HCT116 (cell line): Measurements from ENCODE around the gene SEC14L3. TPM values are rescaled to one million over a fixed set of nuclear protein-coding genes. Genes with fewer than 3 reads are reported as not detected.

Experiments used
- ATAC-seq: fragments of 200-7000 bp; cut with Tn5 transposase; 2 replicates; pipeline ENCODE4 v1.9.1; 2020; ENCODE audit warnings: mild to moderate bottlenecking, moderate library complexity
- BruUV-seq: library from RNA; stranded (reverse); fragments of 400-500 nt; replicated peaks from 2 replicates; lab custom pipeline; 2021; lab: Mats Ljungman, UMichigan
- CTCF ChIA-PET: fragments of 300-600 bp; sonication (Branson Sonifier 250); formaldehyde crosslinking; loops from one replicate; lab custom pipeline; 2021; ENCODE audit warnings: antibody characterized with exemption; lab: Charles Lee
- POLR2A ChIA-PET: fragments of 300-600, 350-600 bp; sonication (Branson Sonifier 250); formaldehyde crosslinking; loops from one replicate; lab custom pipeline; 2021; ENCODE audit warnings: antibody characterized with exemption; lab: Charles Lee
- RAD21 ChIA-PET, 2 experiments: fragments of 300-600 bp; sonication (Branson Sonifier 250); formaldehyde crosslinking; loops; one replicate each; lab custom pipeline; 2023; ENCODE audit warnings: low total read pairs in 2 of 2; ENCODE audit not compliant: uncharacterized antibody in 2 of 2, unreplicated experiment in 2 of 2, low non-redundant PET in 1 of 2; lab: Charles Lee
- DNase-seq: peaks from one replicate; pipeline ENCODE4 v3.0.0-alpha.2; 2010; ENCODE audit warnings: low read depth, low spot score
- H2AFZ ChIP-seq: fragments of 200-600 bp; shearing (Covaris generic), sonication (generic); 2 replicates; pipeline ENCODE4 v1.6.1; 2017; ENCODE audit warnings: low read depth, mixed run types, mixed read lengths, antibody characterized with exemption, low read length; ENCODE audit not compliant: poor library complexity, severe bottlenecking
- H3K27ac ChIP-seq: 2 replicates; pipeline ENCODE4 v1.5.1; 2012; ENCODE audit warnings: low read depth, low read length
- H3K27me3 ChIP-seq: fragments of 200-600 bp; sonication (generic); 2 replicates; pipeline ENCODE4 v1.6.1; 2016; ENCODE audit warnings: mixed run types, low read length, mixed read lengths; ENCODE audit not compliant: insufficient read depth
- H3K36me3 ChIP-seq, 2 experiments: fragments of 200-500 bp in 1 of 2; fragments of 200-600 bp in 1 of 2; sonication (Bioruptor generic) in 1 of 2; sonication (generic) in 1 of 2; 2 replicates each; pipeline versions ENCODE4 v1.5.1 to v1.6.1; 2014 to 2016; ENCODE audit warnings: low read length in 2 of 2, inconsistent platforms in 1 of 2, mixed read lengths in 1 of 2, mixed run types in 1 of 2; ENCODE audit not compliant: insufficient read depth in 2 of 2, control insufficient read depth in 1 of 2
- H3K4me1 ChIP-seq, 2 experiments: fragments of 200-600 bp in 1 of 2; sonication (generic) in 1 of 2; 2 replicates each; pipeline versions ENCODE4 v1.5.1 to v1.6.1; 2012 to 2017; ENCODE audit warnings: low read length in 2 of 2, inconsistent platforms in 1 of 2, mild to moderate bottlenecking in 1 of 2, mixed read lengths in 1 of 2, mixed run types in 1 of 2, moderate library complexity in 1 of 2; ENCODE audit not compliant: insufficient read depth in 2 of 2, control insufficient read depth in 1 of 2
- H3K4me2 ChIP-seq: fragments of 200-600 bp; sonication (generic); 2 replicates; pipeline ENCODE4 v1.6.1; 2017; ENCODE audit warnings: mixed run types, low read length, mixed read lengths
- H3K4me3 ChIP-seq, 2 experiments: fragments of 200-600 bp in 1 of 2; sonication (generic) in 1 of 2; replicated peaks in 1 of 2; 2 replicates each; pipeline ENCODE4 v1.5.1; 2011 to 2016; ENCODE audit warnings: low read length in 2 of 2, control low read depth in 1 of 2, low read depth in 1 of 2, mild to moderate bottlenecking in 1 of 2, mixed read lengths in 1 of 2, mixed run types in 1 of 2
- H3K79me2 ChIP-seq: fragments of 200-600 bp; sonication (generic); 2 replicates; pipeline ENCODE4 v1.6.1; 2017; ENCODE audit warnings: mild to moderate bottlenecking, mixed run types, low read length, moderate library complexity, mixed read lengths; ENCODE audit not compliant: insufficient read depth
- H3K9ac ChIP-seq: fragments of 200-600 bp; sonication (generic); 2 replicates; pipeline ENCODE4 v1.6.1; 2016; ENCODE audit warnings: low read length, mixed read lengths
- H3K9me2 ChIP-seq: fragments of 200-600 bp; sonication (generic), shearing (Covaris generic); 2 replicates; pipeline ENCODE4 v1.6.1; 2017; ENCODE audit warnings: mixed run types, mild to moderate bottlenecking, moderate library complexity; ENCODE audit not compliant: insufficient read depth
- H3K9me3 ChIP-seq, 2 experiments: fragments of 200-500 bp in 1 of 2; fragments of 200-600 bp in 1 of 2; sonication (Bioruptor generic) in 1 of 2; sonication (generic) in 1 of 2; 2 replicates each; pipeline ENCODE4 v1.6.1; 2014 to 2017; ENCODE audit warnings: low read length in 2 of 2, mixed read lengths in 2 of 2, inconsistent platforms in 1 of 2, low read depth in 1 of 2, mild to moderate bottlenecking in 1 of 2, mixed run types in 1 of 2, moderate library complexity in 1 of 2; ENCODE audit not compliant: control insufficient read depth in 1 of 2, insufficient read depth in 1 of 2
- H4K20me1 ChIP-seq: fragments of 200-600 bp; sonication (generic), shearing (Covaris generic); 2 replicates; pipeline ENCODE4 v1.6.1; 2017; ENCODE audit warnings: mixed run types, mild to moderate bottlenecking, moderate library complexity; ENCODE audit not compliant: insufficient read depth
- CBX3 ChIP-seq: IDR thresholded peaks from 2 replicates; pipeline ENCODE4 v1.6.1; 2012; ENCODE audit warnings: low read depth
- ELF1 ChIP-seq: IDR thresholded peaks from 2 replicates; pipeline ENCODE4 v1.6.1; 2012; ENCODE audit warnings: low read depth, borderline replicate concordance
- EZH2phosphoT487 ChIP-seq: fragments of 200-600 bp; IDR thresholded peaks from 2 replicates; pipeline ENCODE4 v1.6.1; 2018; ENCODE audit warnings: antibody characterized with exemption, borderline replicate concordance
- FOSL1 ChIP-seq: IDR thresholded peaks from 2 replicates; pipeline ENCODE4 v1.6.1; 2012; ENCODE audit warnings: low read depth
- JUND ChIP-seq: IDR thresholded peaks from 2 replicates; pipeline ENCODE4 v1.6.1; 2012
- SP1 ChIP-seq: IDR thresholded peaks from 2 replicates; pipeline ENCODE4 v1.6.1; 2012; ENCODE audit warnings: low read depth
- SRF ChIP-seq: IDR thresholded peaks from 2 replicates; pipeline ENCODE4 v1.6.1; 2012; ENCODE audit warnings: low read depth
- TCF7L2 ChIP-seq: IDR thresholded peaks from 2 replicates; pipeline ENCODE4 v1.7.0; 2011; ENCODE audit warnings: borderline replicate concordance, inconsistent platforms; ENCODE audit not compliant: insufficient read depth, insufficient read length; ENCODE audit errors: extremely low read depth
- ZFX ChIP-seq: fragments of 450-650 bp; IDR thresholded peaks from 2 replicates; pipeline ENCODE4 v1.6.1; 2017
- ZNF274 ChIP-seq: fragments of 200-500 bp; sonication (Bioruptor generic); IDR thresholded peaks from 2 replicates; pipeline ENCODE4 v1.6.1; 2014; ENCODE audit warnings: mild to moderate bottlenecking, low read depth, low read length, inconsistent platforms
- intact Hi-C: fragments of 100-400 bp; cut with micrococcal nuclease; formaldehyde crosslinking; loops from 2 replicates; pipeline ENCODE4 v1.10.0; 2022
- total RNA-seq: library from RNA; stranded (reverse); gene quantifications from one replicate; pipeline ENCODE4 v1.2.1, GENCODE V29; 2021; ENCODE audit not compliant: unreplicated experiment
- TF ChIP-seq, protein P1 (sequence below), 3 experiments: fragments of 200-600 bp in 1 of 3; sonication (generic) in 1 of 3; IDR thresholded peaks in 2 of 3; conservative IDR thresholded peaks in 1 of 3; 2 replicates each; pipeline ENCODE4 v1.5.1; 2012 to 2017; ENCODE audit warnings: low read depth in 2 of 3, low read length in 2 of 3, antibody characterized with exemption in 1 of 3, borderline replicate concordance in 1 of 3, control low read depth in 1 of 3, mild to moderate bottlenecking in 1 of 3, mixed read lengths in 1 of 3, mixed run types in 1 of 3, moderate library complexity in 1 of 3; ENCODE audit not compliant: insufficient read depth in 1 of 3
- TF ChIP-seq, protein P2 (sequence below): IDR thresholded peaks from 2 replicates; pipeline ENCODE4 v1.6.1; 2012; ENCODE audit warnings: low read depth

The SEC14L3 gene
- total RNA-seq, 1 experiment from 2014 or later, result not detected

GRCh38 chr22:30413001-30413400 lies 58.8 kb downstream of the SEC14L3 start:
- BruUV-seq, result no TSS peak
- H3K4me1 ChIP-seq, result peaks cover 6 to 39% of the 10 kb centered on the region in 2 experiments; a peak in 3 of 4 replicates

More at GRCh38 chr22:30413001-30413400, 58.8 kb downstream of the SEC14L3 start:
- TF ChIP-seq TCF7L2 (no peak), JUND (no peak), ZNF274 (no peak), SRF (no peak), FOSL1 (no peak), SP1 (no peak), ELF1 (no peak), ZFX (no peak), CBX3 (no peak), EZH2phosphoT487 (no peak)
- TF ChIP-seq, protein P1, sequence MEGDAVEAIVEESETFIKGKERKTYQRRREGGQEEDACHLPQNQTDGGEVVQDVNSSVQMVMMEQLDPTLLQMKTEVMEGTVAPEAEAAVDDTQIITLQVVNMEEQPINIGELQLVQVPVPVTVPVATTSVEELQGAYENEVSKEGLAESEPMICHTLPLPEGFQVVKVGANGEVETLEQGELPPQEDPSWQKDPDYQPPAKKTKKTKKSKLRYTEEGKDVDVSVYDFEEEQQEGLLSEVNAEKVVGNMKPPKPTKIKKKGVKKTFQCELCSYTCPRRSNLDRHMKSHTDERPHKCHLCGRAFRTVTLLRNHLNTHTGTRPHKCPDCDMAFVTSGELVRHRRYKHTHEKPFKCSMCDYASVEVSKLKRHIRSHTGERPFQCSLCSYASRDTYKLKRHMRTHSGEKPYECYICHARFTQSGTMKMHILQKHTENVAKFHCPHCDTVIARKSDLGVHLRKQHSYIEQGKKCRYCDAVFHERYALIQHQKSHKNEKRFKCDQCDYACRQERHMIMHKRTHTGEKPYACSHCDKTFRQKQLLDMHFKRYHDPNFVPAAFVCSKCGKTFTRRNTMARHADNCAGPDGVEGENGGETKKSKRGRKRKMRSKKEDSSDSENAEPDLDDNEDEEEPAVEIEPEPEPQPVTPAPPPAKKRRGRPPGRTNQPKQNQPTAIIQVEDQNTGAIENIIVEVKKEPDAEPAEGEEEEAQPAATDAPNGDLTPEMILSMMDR (IDR thresholded peaks at IDR 0.05 in 2 of 3, conservative IDR thresholded peaks at IDR 0.05 in 1 of 3; ENCODE audit: borderline replicate concordance in 1 of 3, insufficient read depth in 1 of 3, low read depth in 2 of 3, low read length in 2 of 3), result no peak
- TF ChIP-seq, protein P2, sequence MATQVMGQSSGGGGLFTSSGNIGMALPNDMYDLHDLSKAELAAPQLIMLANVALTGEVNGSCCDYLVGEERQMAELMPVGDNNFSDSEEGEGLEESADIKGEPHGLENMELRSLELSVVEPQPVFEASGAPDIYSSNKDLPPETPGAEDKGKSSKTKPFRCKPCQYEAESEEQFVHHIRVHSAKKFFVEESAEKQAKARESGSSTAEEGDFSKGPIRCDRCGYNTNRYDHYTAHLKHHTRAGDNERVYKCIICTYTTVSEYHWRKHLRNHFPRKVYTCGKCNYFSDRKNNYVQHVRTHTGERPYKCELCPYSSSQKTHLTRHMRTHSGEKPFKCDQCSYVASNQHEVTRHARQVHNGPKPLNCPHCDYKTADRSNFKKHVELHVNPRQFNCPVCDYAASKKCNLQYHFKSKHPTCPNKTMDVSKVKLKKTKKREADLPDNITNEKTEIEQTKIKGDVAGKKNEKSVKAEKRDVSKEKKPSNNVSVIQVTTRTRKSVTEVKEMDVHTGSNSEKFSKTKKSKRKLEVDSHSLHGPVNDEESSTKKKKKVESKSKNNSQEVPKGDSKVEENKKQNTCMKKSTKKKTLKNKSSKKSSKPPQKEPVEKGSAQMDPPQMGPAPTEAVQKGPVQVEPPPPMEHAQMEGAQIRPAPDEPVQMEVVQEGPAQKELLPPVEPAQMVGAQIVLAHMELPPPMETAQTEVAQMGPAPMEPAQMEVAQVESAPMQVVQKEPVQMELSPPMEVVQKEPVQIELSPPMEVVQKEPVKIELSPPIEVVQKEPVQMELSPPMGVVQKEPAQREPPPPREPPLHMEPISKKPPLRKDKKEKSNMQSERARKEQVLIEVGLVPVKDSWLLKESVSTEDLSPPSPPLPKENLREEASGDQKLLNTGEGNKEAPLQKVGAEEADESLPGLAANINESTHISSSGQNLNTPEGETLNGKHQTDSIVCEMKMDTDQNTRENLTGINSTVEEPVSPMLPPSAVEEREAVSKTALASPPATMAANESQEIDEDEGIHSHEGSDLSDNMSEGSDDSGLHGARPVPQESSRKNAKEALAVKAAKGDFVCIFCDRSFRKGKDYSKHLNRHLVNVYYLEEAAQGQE, result no peak
- ATAC-seq, result no peak
- Histone ChIP-seq H4K20me1 (no peaks in the 10 kb centered on the region), H3K9me3 (no peaks in the 10 kb centered on the region), H3K27ac (no peak overlapping the region), H2AFZ (no peak overlapping the region), H3K4me3 (no peak overlapping the region), H3K9ac (no peak overlapping the region), H3K27me3 (no peaks in the 10 kb centered on the region), H3K4me2 (no peak overlapping the region), H3K79me2 (no peaks in the 10 kb centered on the region), H3K9me2 (no peaks in the 10 kb centered on the region), H3K36me3 (peaks cover 45 to 64% of the 10 kb centered on the region in 2 experiments)
- no peak for DNase-seq
- POLR2A ChIA-PET, result interaction anchor here (1.6 to 3.5 kb wide), 2 partner anchors 10 to 16 kb away, joined by 6 to 23 read pairs; partner anchors contain the start of gene SEC14L2
- intact Hi-C loops, result no loop called here
- CTCF ChIA-PET, result interaction anchor here (1.2 kb wide), 1 partner anchor 73 kb away, joined by 3 read pairs; no protein-coding TSS in a partner anchor
- RAD21 ChIA-PET, result no interaction called here
